Peyer's patch (tissue), 4 donors: Measurements from ENCODE around the gene GPX1. TPM values are rescaled to one million over a fixed set of nuclear protein-coding genes. Genes with fewer than 3 reads are reported as not detected.
"Not testable (repeated sequence)": the region's sequence is repeated elsewhere in the genome, so short reads cannot be mapped to it uniquely, and the experiment has no call there.

Experiments used
- DNase-seq, 3 donors: peaks; one replicate each; pipeline ENCODE4 v3.0.0-alpha.2; 2017 to 2019
- H3K27ac ChIP-seq, 4 donors: fragments of 200-600 bp; sonication (generic); one replicate each; pipeline ENCODE4 v1.5.1; 2016 to 2019
- H3K27me3 ChIP-seq, 2 donors: fragments of 200-600 bp; sonication (generic); one replicate each; pipeline ENCODE4 v1.5.1; 2019
- H3K36me3 ChIP-seq, 3 donors: fragments of 200-600 bp; sonication (generic); one replicate each; pipeline ENCODE4 v1.5.1; 2016 to 2019
- H3K4me1 ChIP-seq, 4 donors: fragments of 200-600 bp; sonication (generic); one replicate each; pipeline ENCODE4 v1.5.1; 2016 to 2019
- H3K4me3 ChIP-seq, 4 donors: fragments of 200-600 bp; sonication (generic); 1 replicate in 3 of 4; 2 replicates in 1 of 4; pipeline ENCODE4 v1.5.1; 2016 to 2019; ENCODE audit warnings: mild to moderate bottlenecking in 1 of 4
- H3K9me3 ChIP-seq, 4 donors: fragments of 200-600 bp; sonication (generic); one replicate each; pipeline ENCODE4 v1.5.1; 2016 to 2019; ENCODE audit warnings: mild to moderate bottlenecking in 1 of 4
- POLR2A ChIP-seq, 2 donors: fragments of 450-650 bp; IDR thresholded peaks; one replicate each; pipeline ENCODE4 v1.5.1; 2017; ENCODE audit warnings: antibody characterized with exemption in 2 of 2, mild to moderate bottlenecking in 2 of 2, moderate library complexity in 2 of 2
- total RNA-seq, 4 donors: library from RNA; depleted of rRNA; stranded (reverse); fragments of >200 nt; gene quantifications; one replicate each; pipeline ENCODE4 v1.1.0, GENCODE V29; 2016
- TF ChIP-seq, protein P1 (sequence below), 6 experiments: fragments of 450-650 bp in 4 of 6; fragments of 200-600 bp in 2 of 6; sonication (generic) in 1 of 6; IDR thresholded peaks; one replicate each; pipeline ENCODE4 v1.5.1; 2017 to 2019; ENCODE audit warnings: antibody characterized with exemption in 6 of 6, mild to moderate bottlenecking in 3 of 6, moderate library complexity in 1 of 6

Gene GPX1
- total RNA-seq, 4 donors from 2014 or later, result 104 to 161 (median 130) TPM

DNA sequence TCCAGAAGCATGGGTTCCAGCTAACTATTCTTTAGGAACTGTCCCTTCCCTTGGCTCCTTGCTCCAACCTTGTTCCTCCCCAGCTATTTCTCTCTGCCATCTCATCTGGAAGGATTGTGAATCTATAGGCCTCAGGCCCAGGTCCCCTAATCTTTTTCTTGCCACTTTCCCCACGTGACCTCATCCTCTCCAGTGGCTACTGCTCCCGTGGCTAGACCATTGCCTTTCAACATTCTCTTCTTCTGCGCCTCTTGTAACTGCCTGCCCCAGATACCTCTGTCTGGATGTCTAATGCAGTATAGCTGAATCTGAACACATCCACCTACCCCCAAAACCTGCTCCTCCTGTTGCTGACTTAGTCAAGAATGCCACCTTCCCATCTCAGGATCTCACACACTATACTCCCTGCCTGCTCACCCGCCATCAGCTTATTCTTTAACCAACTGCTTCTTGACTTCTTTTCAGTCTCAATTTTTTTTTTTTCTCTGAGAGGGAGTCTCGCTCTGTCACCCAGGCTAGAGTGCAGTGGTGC, 5.2 kb downstream of the GPX1 start:
- no peaks in the 10 kb centered on the region for H3K36me3 ChIP-seq
- H3K4me3 ChIP-seq, result no peak overlapping the region
- DNase-seq, result no peak
- no peaks in the 10 kb centered on the region for H3K9me3 ChIP-seq
- no peak for TF ChIP-seq POLR2A (IDR thresholded peaks at IDR 0.05)
- TF ChIP-seq, protein P1, sequence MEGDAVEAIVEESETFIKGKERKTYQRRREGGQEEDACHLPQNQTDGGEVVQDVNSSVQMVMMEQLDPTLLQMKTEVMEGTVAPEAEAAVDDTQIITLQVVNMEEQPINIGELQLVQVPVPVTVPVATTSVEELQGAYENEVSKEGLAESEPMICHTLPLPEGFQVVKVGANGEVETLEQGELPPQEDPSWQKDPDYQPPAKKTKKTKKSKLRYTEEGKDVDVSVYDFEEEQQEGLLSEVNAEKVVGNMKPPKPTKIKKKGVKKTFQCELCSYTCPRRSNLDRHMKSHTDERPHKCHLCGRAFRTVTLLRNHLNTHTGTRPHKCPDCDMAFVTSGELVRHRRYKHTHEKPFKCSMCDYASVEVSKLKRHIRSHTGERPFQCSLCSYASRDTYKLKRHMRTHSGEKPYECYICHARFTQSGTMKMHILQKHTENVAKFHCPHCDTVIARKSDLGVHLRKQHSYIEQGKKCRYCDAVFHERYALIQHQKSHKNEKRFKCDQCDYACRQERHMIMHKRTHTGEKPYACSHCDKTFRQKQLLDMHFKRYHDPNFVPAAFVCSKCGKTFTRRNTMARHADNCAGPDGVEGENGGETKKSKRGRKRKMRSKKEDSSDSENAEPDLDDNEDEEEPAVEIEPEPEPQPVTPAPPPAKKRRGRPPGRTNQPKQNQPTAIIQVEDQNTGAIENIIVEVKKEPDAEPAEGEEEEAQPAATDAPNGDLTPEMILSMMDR (IDR thresholded peaks at IDR 0.05), result no peak
- peaks cover 0 to 5% (median 0%) of the 10 kb centered on the region in 4 donors for H3K4me1 ChIP-seq
- peak overlapping the region in 2 of 4 donors; percentile 42 to 58 for H3K27ac ChIP-seq
- no peaks in the 10 kb centered on the region for H3K27me3 ChIP-seq

DNA sequence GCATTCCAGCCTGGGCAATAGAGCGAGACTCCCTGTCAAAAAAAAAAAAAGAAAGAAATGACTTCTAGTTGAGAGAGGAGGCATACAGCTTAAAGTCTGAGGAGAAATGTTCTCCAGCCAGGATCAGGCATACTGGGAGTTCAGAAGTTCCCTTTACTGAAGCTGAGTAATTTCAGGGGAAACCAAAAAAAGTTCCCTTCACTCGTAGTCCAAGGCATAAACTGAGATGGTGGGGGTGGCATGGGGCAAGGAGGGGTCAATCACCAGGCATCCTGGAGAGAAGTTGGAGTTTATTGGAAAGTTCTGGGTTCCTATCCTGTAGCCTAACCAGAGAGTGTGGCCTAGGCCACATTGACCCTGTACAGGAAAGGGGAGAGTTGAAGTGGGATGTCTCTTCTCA, 5.9 kb downstream of the GPX1 start:
- TF ChIP-seq, protein P1 (IDR thresholded peaks at IDR 0.05), result no peak
- no peak for TF ChIP-seq POLR2A (IDR thresholded peaks at IDR 0.05)
- no peaks in the 10 kb centered on the region for H3K9me3 ChIP-seq
- H3K27me3 ChIP-seq, result no peaks in the 10 kb centered on the region
- no peaks in the 10 kb centered on the region for H3K36me3 ChIP-seq
- no peak for DNase-seq
- H3K27ac ChIP-seq, result peak overlapping the region; percentile 32 to 70 (median 48)
- H3K4me3 ChIP-seq, result no peak overlapping the region
- peaks cover 0 to 5% (median 0%) of the 10 kb centered on the region in 4 donors for H3K4me1 ChIP-seq

DNA sequence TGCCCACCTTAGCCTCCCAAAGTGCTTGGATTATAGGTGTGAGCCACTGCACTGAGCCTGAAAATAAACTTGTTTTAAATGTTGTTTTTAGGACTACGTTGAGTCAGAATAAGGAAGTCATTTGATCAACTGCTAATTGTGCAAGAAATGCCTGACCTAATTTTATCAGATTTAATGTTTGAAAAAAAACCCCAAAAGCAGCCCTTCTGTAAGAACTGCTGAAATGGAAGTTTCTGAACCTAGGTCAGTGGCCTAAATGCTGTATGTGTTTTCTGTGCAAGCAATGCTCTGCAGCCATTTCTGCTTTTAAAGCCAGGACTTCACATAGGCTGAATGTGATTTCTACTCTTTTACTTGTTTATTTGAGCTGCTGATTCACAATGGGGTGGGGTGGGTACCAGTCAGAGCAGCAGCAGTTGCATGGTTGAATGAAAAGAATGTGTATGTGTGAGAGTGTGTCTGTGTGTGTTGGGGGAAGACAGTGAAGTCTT, 6.6 kb downstream of the GPX1 start:
- no peak for DNase-seq
- no peak for TF ChIP-seq POLR2A (IDR thresholded peaks at IDR 0.05)
- TF ChIP-seq, protein P1 (IDR thresholded peaks at IDR 0.05), result no peak
- no peaks in the 10 kb centered on the region for H3K9me3 ChIP-seq
- no peak overlapping the region for H3K4me3 ChIP-seq
- peak overlapping the region; percentile 32 to 70 (median 48) for H3K27ac ChIP-seq
- no peaks in the 10 kb centered on the region for H3K27me3 ChIP-seq
- H3K4me1 ChIP-seq, result peaks cover 0 to 5% (median 0%) of the 10 kb centered on the region in 4 donors
- H3K36me3 ChIP-seq, result no peaks in the 10 kb centered on the region

DNA sequence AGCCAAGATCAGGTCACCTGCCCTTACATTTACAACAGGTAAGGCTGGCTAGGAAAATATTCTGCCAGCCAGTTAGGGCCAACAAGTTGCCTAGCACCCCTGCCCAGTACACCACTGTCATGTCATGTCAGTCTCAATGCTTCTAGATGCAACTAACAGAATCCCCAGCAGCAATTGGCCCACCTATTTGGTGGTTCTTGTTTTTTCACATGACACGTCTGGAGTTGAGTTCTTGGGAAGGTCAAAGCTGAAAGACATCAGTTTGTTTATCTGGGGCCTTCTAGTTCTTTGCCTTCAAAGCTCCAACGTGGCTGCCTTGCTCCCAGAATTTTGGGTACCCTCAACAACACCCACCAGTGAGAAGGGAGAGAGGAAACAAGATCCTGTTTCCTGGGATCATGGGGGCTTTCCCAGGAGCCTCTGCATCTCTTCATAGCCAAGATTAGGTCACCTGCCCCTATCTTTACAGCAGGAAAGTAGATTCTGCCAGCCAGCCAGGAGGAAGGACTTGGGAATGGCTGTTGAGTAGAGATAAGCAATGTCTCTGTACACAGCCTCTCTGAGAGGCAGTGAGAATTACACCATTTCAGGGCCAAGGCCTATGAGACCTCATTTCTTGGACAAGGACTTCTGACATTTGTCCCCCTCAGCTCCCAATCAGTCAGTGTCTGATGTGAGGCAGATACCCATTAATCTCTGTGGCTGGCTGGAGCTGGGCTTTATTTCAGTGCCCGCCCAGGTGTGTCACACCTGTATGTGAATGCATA, 8.6 kb downstream of the GPX1 start:
- H3K9me3 ChIP-seq, result no peaks in the 10 kb centered on the region
- no peak overlapping the region for H3K4me3 ChIP-seq
- H3K36me3 ChIP-seq, result no peaks in the 10 kb centered on the region
- TF ChIP-seq POLR2A (IDR thresholded peaks at IDR 0.05), result no peak
- TF ChIP-seq, protein P1 (IDR thresholded peaks at IDR 0.05), result no peak
- no peak for DNase-seq
- H3K27me3 ChIP-seq, result no peaks in the 10 kb centered on the region
- H3K27ac ChIP-seq, result peak overlapping the region in 2 of 4 donors; percentile 29 to 61
- H3K4me1 ChIP-seq, result peaks cover 0 to 5% (median 0%) of the 10 kb centered on the region in 4 donors

DNA sequence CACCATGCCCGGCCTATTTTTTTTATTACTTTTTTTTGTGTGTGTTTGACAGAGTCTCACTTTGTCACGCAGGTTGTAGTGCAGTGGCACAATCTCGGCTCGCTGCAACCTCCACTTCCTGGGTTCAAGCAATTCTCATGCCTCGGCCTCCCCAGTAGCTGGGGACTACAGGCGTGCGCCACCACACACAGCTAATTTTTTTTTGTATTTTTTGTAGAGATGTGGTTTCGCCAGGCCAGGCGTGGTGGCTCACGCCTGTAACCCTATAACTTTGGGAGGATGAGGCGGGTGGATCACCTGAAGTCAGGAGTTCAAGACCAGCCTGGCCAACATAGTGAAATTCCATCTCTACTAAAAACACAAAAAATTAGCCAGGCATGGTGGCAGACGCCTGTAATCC, 9.8 kb downstream of the GPX1 start:
- DNase-seq, H3K4me3 ChIP-seq: not testable (repeated sequence)

DNA sequence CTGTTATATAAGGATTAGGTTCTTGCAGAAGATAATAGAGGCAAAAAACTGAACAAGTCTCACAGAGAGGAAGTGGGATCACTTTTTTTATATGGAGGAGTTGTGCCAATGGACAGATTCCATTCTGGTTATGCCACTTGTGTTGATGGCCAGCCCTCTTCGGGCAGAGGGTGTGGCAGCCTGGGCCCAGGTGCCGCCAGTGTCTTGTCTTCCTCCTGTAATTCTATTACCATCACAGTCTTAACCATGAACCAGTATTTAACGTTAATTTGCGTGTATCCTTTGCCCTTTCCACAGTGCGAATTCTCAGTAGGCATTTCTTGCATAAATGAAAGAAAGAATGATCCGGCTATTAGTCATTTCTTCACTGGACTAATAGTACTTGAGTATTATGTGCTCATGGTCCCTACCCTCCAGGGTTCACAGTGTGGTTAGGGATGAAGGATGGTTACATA, 11.3 kb downstream of the GPX1 start:
- no peak for DNase-seq
- TF ChIP-seq, protein P1 (IDR thresholded peaks at IDR 0.05), result no peak
- TF ChIP-seq POLR2A (IDR thresholded peaks at IDR 0.05), result no peak
- Histone ChIP-seq H3K27ac (peak overlapping the region in 2 of 4 donors; percentile 44 to 65), H3K4me3 (no peak overlapping the region), H3K4me1 (peaks cover 0 to 4% (median 2%) of the 10 kb centered on the region in 4 donors), H3K27me3 (no peaks in the 10 kb centered on the region), H3K36me3 (no peaks in the 10 kb centered on the region), H3K9me3 (no peaks in the 10 kb centered on the region)

More for the DNA sequence above, 9.8 kb downstream of the GPX1 start:
- H3K27ac ChIP-seq, H3K36me3 ChIP-seq, H3K27me3 ChIP-seq, H3K4me1 ChIP-seq, H3K9me3 ChIP-seq: not testable (repeated sequence)
